NCI-H1694 (cell line): Measurements from ENCODE around the gene MPO.

Source experiments
- DNase-seq: peaks from one replicate; lab custom pipeline; 2025; lab: John Stamatoyannopoulos, UW

The MPO gene

GRCh38 chr17:58236394-58236793 lies 44.3 kb downstream of the MPO start:
- DNase-seq = no peak

- DNase-seq = no peak
Measured at GRCh38 chr17:58235821-58236220, 44.9 kb downstream of the MPO start.

GRCh38 chr17:58234512-58234911 lies 46.2 kb downstream of the MPO start:
- DNase-seq = no peak

- DNase-seq = no peak
Measured at GRCh38 chr17:58233543-58233942, 47.2 kb downstream of the MPO start.

GRCh38 chr17:58232707-58233156 lies 48.0 kb downstream of the MPO start:
- DNase-seq = no peak

GRCh38 chr17:58231641-58232040 lies 49.1 kb downstream of the MPO start:
- no peak for DNase-seq

- DNase-seq = no peak
Measured at GRCh38 chr17:58229881-58230280, 50.9 kb downstream of the MPO start.

- no peak for DNase-seq
Measured at GRCh38 chr17:58229384-58229783, 51.4 kb downstream of the MPO start.

GRCh38 chr17:58228679-58229078 lies 52.1 kb downstream of the MPO start:
- no peak for DNase-seq

GRCh38 chr17:58227733-58228132 lies 53.0 kb downstream of the MPO start:
- no peak for DNase-seq

- no peak for DNase-seq
Measured at GRCh38 chr17:58224315-58224714, 56.4 kb downstream of the MPO start.
